ENCODE measurements around the gene KCNAB1. TPM values are rescaled to one million over a fixed set of nuclear protein-coding genes. Genes with fewer than 3 reads are reported as not detected.

The KCNAB1 gene
- total and polyA plus RNA-seq, 4 donors = 0.76 to 2.8 (median 1.0) TPM

DNA sequence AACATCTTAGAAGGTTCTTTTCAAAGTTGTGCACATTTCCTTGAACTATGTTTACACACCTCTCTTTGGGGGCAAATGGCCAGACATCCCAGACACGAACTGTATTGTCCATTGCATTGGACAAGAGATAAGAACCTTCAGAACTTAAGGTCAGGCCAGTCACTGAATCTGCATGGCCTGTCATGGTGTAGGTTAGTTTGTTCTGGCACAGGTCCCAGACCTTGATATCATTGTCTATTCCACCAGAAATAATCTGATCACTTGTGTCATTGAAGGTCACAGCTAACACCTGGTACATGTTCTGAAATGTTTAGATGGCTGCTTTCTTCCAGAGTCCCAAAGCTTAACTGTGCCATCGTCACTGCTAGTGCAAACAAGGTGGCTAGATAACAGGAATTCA lies 55.7 kb downstream of the KCNAB1 start:
- H3K9me3 ChIP-seq (ENCODE audit: control insufficient read depth in 4 of 4, low read length in 3 of 4) = no peaks in the 10 kb centered on the region
- no peak overlapping the region for H3K27ac ChIP-seq (ENCODE audit: low read depth in 1 of 2, low read length in 2 of 2)
- H3K4me3 ChIP-seq (ENCODE audit: low read depth in 1 of 3, low read length in 3 of 3) = no peak overlapping the region
- no peak overlapping the region for H3K9ac ChIP-seq (ENCODE audit: low read depth in 1 of 2, low read length in 2 of 2)
- 18% methylated on average over 2 of the region's 2 CpGs for WGBS
- no peaks in the 10 kb centered on the region for H3K4me1 ChIP-seq (ENCODE audit: control insufficient read depth in 4 of 4, insufficient read depth in 4 of 4, low read length in 3 of 4)
- H3K27me3 ChIP-seq (ENCODE audit: control insufficient read depth in 4 of 4, insufficient read depth in 4 of 4, low read length in 3 of 4) = no peaks in the 10 kb centered on the region
- no peak for DNase-seq (ENCODE audit: low spot score)
- no peak for TF ChIP-seq HNF4G (IDR thresholded peaks at IDR 0.05)
- TF ChIP-seq EGR1 (IDR thresholded peaks at IDR 0.05; ENCODE audit: low read depth in 2 of 2) = no peak
- no peak for TF ChIP-seq RAD21 (IDR thresholded peaks at IDR 0.05)
- TF ChIP-seq, protein P1, sequence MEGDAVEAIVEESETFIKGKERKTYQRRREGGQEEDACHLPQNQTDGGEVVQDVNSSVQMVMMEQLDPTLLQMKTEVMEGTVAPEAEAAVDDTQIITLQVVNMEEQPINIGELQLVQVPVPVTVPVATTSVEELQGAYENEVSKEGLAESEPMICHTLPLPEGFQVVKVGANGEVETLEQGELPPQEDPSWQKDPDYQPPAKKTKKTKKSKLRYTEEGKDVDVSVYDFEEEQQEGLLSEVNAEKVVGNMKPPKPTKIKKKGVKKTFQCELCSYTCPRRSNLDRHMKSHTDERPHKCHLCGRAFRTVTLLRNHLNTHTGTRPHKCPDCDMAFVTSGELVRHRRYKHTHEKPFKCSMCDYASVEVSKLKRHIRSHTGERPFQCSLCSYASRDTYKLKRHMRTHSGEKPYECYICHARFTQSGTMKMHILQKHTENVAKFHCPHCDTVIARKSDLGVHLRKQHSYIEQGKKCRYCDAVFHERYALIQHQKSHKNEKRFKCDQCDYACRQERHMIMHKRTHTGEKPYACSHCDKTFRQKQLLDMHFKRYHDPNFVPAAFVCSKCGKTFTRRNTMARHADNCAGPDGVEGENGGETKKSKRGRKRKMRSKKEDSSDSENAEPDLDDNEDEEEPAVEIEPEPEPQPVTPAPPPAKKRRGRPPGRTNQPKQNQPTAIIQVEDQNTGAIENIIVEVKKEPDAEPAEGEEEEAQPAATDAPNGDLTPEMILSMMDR (IDR thresholded peaks at IDR 0.05; ENCODE audit: low read depth, low read length, missing input control) = no peak
- TF ChIP-seq FOXA1 (IDR thresholded peaks at IDR 0.05) = no peak
- no peak for TF ChIP-seq FOXA2 (IDR thresholded peaks at IDR 0.05)
- TF ChIP-seq GABPA (IDR thresholded peaks at IDR 0.05 in 1 of 2, conservative IDR thresholded peaks at IDR 0.05 in 1 of 2) = no peak
- TF ChIP-seq TAF1 (conservative IDR thresholded peaks at IDR 0.05) = no peak
- TF ChIP-seq SP1 (IDR thresholded peaks at IDR 0.05) = no peak
- TF ChIP-seq YY1 (IDR thresholded peaks at IDR 0.05) = no peak
- TF ChIP-seq, protein P2, sequence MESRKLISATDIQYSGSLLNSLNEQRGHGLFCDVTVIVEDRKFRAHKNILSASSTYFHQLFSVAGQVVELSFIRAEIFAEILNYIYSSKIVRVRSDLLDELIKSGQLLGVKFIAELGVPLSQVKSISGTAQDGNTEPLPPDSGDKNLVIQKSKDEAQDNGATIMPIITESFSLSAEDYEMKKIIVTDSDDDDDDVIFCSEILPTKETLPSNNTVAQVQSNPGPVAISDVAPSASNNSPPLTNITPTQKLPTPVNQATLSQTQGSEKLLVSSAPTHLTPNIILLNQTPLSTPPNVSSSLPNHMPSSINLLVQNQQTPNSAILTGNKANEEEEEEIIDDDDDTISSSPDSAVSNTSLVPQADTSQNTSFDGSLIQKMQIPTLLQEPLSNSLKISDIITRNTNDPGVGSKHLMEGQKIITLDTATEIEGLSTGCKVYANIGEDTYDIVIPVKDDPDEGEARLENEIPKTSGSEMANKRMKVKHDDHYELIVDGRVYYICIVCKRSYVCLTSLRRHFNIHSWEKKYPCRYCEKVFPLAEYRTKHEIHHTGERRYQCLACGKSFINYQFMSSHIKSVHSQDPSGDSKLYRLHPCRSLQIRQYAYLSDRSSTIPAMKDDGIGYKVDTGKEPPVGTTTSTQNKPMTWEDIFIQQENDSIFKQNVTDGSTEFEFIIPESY (IDR thresholded peaks at IDR 0.05) = no peak
- TF ChIP-seq HNF4A (conservative IDR thresholded peaks at IDR 0.05) = no peak
- no peaks in the 10 kb centered on the region for H3K36me3 ChIP-seq (ENCODE audit: control insufficient read depth in 4 of 4, insufficient read depth in 3 of 4, low read depth in 1 of 4, low read length in 3 of 4)

GRCh38 chr3:156176629-156177210 lies 56.3 kb downstream of the KCNAB1 start:
- H3K27me3 ChIP-seq (ENCODE audit: control insufficient read depth in 4 of 4, insufficient read depth in 4 of 4, low read length in 3 of 4) = no peaks in the 10 kb centered on the region
- no peaks in the 10 kb centered on the region for H3K9me3 ChIP-seq (ENCODE audit: control insufficient read depth in 4 of 4, low read length in 3 of 4)
- no peaks in the 10 kb centered on the region for H3K36me3 ChIP-seq (ENCODE audit: control insufficient read depth in 4 of 4, insufficient read depth in 3 of 4, low read depth in 1 of 4, low read length in 3 of 4)
- no peak for DNase-seq (ENCODE audit: low spot score)
- no peak for TF ChIP-seq ATF3 (IDR thresholded peaks at IDR 0.05)
- H3K4me3 ChIP-seq (ENCODE audit: low read depth in 1 of 3, low read length in 3 of 3) = no peak overlapping the region
- 96% methylated on average over 17 of the region's 17 CpGs for WGBS
- H3K27ac ChIP-seq (ENCODE audit: low read depth in 1 of 2, low read length in 2 of 2) = no peak overlapping the region
- no peak overlapping the region for H3K9ac ChIP-seq (ENCODE audit: low read depth in 1 of 2, low read length in 2 of 2)
- no peaks in the 10 kb centered on the region for H3K4me1 ChIP-seq (ENCODE audit: control insufficient read depth in 4 of 4, insufficient read depth in 4 of 4, low read length in 3 of 4)

- H3K4me1 ChIP-seq (ENCODE audit: control insufficient read depth in 4 of 4, insufficient read depth in 4 of 4, low read length in 3 of 4) = no peaks in the 10 kb centered on the region
- no peak overlapping the region for H3K9ac ChIP-seq (ENCODE audit: low read depth in 1 of 2, low read length in 2 of 2)
- H3K27me3 ChIP-seq (ENCODE audit: control insufficient read depth in 4 of 4, insufficient read depth in 4 of 4, low read length in 3 of 4) = no peaks in the 10 kb centered on the region
- no peaks in the 10 kb centered on the region for H3K9me3 ChIP-seq (ENCODE audit: control insufficient read depth in 4 of 4, low read length in 3 of 4)
- no peak overlapping the region for H3K4me3 ChIP-seq (ENCODE audit: low read depth in 1 of 3, low read length in 3 of 3)
- no peaks in the 10 kb centered on the region for H3K36me3 ChIP-seq (ENCODE audit: control insufficient read depth in 4 of 4, insufficient read depth in 3 of 4, low read depth in 1 of 4, low read length in 3 of 4)
- H3K27ac ChIP-seq (ENCODE audit: low read depth in 1 of 2, low read length in 2 of 2) = no peak overlapping the region
- no peak for TF ChIP-seq RXRA (IDR thresholded peaks at IDR 0.05)
- TF ChIP-seq HNF4G (IDR thresholded peaks at IDR 0.05) = no peak
- no peak for TF ChIP-seq TAF1 (conservative IDR thresholded peaks at IDR 0.05)
- TF ChIP-seq RAD21 (IDR thresholded peaks at IDR 0.05) = no peak
- no peak for TF ChIP-seq GABPA (IDR thresholded peaks at IDR 0.05 in 1 of 2, conservative IDR thresholded peaks at IDR 0.05 in 1 of 2)
- TF ChIP-seq NR2F2 (IDR thresholded peaks at IDR 0.05) = no peak
- no peak for DNase-seq (ENCODE audit: low spot score)
These were observed 59.7 kb downstream of the KCNAB1 start for GRCh38 chr3:156180077-156180476.

Measured in liver (tissue), 9 donors.